ENCODE data around the gene CS. TPM values are rescaled to one million over a fixed set of nuclear protein-coding genes. Genes with fewer than 3 reads are reported as not detected.
"Not testable (repeated sequence)": the region's sequence is repeated elsewhere in the genome, so short reads cannot be mapped to it uniquely, and the experiment has no call there.

CS gene
- total RNA-seq, 1 donor from 2014 or later = 156 TPM

DNA sequence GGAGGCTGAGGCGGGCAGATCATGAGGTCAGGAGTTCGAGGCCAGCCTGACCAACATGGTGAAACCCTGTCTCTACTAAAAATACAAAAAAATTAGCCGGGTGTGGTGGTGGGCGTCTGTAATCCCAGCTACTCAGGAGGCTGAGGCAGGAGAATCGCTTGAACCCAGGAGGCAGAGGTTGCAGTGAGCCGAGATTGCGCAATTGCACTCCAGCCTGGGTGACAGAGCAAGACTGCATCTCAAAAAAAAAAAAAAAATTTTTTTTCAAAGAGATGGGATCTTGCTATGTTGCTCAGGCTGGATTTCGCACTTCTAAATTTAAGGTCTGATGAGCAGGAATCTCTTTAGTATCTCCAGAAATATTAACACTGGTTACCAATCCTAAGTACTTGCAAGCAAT is 21.5 kb upstream of the CS start:
- not testable (repeated sequence) for DNase-seq (ENCODE audit: extremely low read depth, low read depth, low spot score)

GRCh38 chr12:56321027-56321426 is 20.9 kb upstream of the CS start:
- no peak for DNase-seq (ENCODE audit: extremely low read depth, low read depth, low spot score)

- no peak for DNase-seq (ENCODE audit: extremely low read depth, low read depth, low spot score)
Observed at GRCh38 chr12:56317675-56318074, 17.5 kb upstream of the CS start.

DNA sequence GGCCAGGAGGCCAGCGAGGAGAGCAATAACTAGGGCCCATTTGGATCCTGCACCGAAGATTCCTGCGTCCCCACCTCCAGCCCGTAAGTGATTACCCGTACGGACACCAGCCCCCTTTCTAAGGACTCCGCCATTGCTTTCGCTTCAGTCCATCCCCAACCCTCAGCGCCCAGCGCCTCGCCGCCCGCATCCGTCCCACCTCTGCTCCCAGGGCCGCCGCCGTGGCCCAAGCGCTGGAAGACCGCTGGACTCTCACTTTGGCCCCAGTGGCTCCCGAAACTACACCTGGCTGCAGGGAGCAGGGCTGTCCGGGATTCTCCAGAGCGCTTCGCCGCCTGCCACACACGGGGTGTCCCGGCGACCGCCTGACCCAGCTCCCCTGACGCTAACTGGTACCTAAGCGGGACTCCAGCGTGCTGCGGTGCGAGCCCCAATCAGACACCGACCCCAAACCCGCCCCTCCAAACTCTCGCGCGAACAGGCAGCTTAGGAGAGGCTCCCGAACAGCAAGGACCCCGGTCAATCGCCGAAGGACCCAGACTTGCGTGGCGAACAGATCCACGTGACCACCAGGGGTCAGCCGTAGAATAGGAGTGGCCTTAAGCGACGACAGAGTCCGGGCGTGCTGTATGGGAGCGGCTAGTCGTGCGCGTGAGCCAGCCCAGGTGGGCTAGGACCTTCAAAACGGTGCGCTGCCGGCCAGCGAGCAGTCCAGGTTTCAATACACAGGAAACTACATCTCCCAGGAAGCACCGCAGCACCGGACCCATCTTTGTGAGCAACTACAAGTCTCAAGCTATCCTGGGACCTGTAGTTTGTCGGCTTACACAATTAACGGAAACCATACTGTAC is 15.7 kb upstream of the CS start, which contains the start of gene CNPY2:
CNPY2 (minus strand) TSS at position 367 of the 852 bp plus-strand sequence. CDS start 771 bp downstream, outside the sequence.
- DNase-seq (ENCODE audit: extremely low read depth, low read depth, low spot score) = peak; percentile 85

- DNase-seq (ENCODE audit: extremely low read depth, low read depth, low spot score) = no peak
Observed at GRCh38 chr12:56315249-56315621, 15.1 kb upstream of the CS start.

DNA sequence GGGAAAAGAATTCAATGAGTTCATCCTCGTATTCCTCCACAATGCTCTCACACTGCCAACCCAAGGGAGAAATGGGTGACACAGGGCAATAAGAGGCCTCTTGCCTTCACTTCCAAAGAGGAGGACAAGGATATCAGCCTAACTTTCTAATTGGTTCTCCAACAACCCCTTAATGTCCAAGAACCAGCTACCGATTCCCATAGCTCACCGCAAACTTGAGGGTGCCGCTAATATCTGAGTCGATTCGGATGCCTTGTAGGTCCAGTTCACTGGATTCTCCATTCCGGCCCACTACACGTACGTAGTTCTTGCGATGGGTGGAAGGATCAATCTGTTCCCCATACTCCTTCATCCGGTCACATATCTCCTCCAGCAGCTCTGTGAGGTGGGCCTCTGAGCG is 10.9 kb upstream of the CS start:
- DNase-seq (ENCODE audit: extremely low read depth, low read depth, low spot score) = no peak

DNA sequence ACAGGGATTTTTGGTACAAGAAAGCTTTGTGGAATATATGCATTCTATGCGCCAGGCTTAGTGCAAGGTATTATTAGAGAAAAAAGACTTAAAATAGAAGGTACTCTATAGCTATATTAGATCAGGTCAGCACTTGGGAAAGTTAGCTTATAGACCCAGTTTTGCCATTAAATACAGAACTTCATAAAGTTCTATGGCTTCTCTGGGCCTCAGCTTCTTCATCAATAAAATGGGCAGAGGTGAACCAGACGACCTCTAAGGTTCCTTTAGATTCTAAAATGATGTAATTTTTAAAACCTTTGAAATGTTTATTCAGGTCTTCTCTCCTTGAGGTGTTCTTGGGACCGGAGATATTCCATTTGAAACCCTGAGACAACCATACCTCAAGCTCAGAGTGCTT is 8.6 kb upstream of the CS start:
- DNase-seq (ENCODE audit: extremely low read depth, low read depth, low spot score) = no peak

DNA sequence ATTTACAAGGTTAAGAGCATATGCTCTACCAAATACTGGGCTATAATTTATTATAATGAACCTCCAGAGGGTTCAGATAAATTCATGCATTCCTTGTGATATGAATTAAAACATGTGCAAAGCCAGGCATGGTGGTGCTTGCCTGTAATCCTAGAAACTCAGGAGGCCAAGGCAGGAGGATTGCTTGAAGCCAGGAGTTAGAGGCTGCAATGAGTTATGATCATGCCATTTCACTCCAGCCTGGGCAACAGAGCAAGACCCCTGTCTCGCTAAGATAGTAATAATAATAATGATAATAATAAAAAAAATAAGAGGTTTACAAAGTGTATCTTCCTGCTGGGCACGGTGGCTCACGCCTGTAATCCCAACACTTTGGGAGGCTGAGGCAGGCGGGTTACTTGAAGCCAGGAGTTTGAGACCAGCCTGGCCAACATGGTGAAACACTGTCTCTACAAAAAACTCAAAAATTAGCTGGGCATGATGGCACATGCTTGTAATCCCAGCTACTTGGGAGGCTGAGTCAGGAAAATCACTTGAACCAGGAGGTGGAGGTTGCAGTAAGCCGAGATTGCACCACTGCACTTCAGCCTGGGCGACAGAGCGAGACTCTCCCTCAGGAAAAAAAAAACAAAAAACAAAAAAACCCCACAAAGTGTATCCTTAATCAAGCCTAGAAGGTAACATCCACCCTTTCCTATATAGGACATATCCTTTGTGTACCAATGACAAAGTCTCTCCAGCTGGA is 7.3 kb upstream of the CS start:
- no peak for DNase-seq (ENCODE audit: extremely low read depth, low read depth, low spot score)

DNA sequence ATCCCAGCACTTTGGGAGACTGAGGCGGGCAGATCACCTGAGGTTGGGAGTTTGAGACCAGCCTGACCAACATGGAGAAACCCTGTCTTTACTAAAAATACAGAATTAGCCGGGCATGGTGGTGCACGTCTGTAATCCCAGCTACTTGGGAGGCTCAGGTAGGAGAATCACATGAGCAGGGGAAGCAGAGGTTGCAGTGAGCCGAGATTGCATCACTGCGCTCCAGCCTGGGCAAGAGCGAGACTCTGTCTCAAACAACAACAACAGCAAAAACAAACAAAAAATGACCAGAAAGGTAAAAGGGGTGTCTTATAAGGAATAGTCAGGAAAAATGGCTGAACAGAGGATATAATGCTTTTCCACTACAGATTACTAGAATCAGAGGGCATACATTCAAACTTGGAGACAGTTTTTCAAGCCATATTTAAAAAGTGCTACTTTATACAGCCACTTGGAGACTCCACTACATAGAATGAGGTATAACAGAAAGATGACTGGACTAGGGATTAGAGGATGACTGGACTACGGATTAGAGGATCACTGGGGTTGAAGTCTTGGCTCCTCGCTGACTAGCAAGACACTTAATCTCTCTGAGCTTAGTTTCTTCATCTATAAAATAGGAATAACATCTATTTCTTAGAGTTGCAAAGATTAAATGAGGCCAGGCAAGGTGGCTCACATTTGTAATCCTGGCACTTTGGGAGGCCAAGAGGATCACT is 4.9 kb upstream of the CS start:
- no peak for DNase-seq (ENCODE audit: extremely low read depth, low read depth, low spot score)

GRCh38 chr12:56304276-56304675 is 4.1 kb upstream of the CS start:
- DNase-seq (ENCODE audit: extremely low read depth, low read depth, low spot score) = no peak

- DNase-seq (ENCODE audit: extremely low read depth, low read depth, low spot score) = no peak
Observed at GRCh38 chr12:56300644-56301464, 724 bp upstream of the CS start.

- DNase-seq (ENCODE audit: extremely low read depth, low read depth, low spot score) = no peak
Observed at GRCh38 chr12:56299308-56299852, 750 bp downstream of the CS start.

- DNase-seq (ENCODE audit: extremely low read depth, low read depth, low spot score) = no peak
Observed at GRCh38 chr12:56298828-56299227, 1.3 kb downstream of the CS start.

DNA sequence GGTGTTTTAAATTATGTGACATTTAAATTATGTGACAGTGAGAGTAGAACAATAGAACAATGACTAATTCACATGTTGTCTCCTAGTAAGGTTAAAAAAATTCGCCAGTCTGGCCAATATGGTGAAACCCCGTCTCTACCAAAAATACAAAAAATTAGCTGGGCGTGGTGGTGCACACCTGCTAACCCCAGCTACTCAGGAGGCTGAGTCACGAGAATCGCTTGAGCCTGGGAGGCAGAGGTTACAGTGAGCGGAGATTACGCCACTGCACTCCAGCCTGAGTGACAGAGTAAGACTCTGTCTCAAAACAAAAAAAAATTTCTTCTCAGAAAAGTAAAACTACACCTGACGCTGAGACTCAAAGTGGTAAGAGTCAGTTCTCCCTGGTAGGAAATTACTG is 2.7 kb downstream of the CS start:
- DNase-seq (ENCODE audit: extremely low read depth, low read depth, low spot score) = no peak

DNA sequence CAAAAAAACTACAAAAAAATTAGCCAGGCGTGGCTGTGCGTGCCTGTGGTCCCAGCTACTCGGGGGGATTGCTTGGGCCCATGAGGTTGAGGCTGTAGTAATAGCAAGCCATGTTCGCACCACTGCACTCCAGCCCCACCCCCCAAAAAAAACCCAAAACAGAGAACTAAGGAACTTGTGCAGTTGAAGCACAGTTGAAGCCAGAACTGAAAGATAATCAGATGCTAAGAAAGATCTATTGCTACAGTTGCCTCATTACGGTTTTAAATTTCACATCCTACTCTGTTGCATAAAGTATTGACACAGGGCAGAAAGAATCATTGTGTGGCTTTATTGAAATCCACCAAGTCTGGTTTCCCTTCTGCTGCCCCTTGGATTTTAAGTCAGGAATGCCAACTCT is 3.8 kb downstream of the CS start:
- DNase-seq (ENCODE audit: extremely low read depth, low read depth, low spot score) = no peak

DNA sequence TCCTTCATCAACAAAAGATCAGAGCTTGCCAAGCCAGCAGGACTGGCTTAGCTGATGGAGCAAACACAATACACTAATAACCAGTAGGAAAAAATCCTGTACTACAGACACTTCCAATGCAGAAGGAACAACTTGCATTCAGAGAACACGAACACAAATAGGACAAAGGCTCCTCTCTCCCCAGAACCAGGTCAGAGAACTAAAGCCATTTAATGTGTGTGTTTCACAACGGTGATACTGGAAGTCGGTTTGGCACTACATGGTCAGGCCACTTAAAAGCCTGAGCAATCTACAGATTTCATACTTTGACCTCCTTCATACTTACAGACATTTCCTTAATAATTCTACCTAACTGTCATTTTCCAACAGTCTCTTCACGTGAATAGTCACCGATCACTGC is 6.3 kb downstream of the CS start:
- DNase-seq (ENCODE audit: extremely low read depth, low read depth, low spot score) = no peak

- no peak for DNase-seq (ENCODE audit: extremely low read depth, low read depth, low spot score)
Observed at GRCh38 chr12:56288705-56289387, 11.3 kb downstream of the CS start.

GRCh38 chr12:56286044-56286830 is 13.9 kb downstream of the CS start:
- DNase-seq (ENCODE audit: extremely low read depth, low read depth, low spot score) = no peak

DNA sequence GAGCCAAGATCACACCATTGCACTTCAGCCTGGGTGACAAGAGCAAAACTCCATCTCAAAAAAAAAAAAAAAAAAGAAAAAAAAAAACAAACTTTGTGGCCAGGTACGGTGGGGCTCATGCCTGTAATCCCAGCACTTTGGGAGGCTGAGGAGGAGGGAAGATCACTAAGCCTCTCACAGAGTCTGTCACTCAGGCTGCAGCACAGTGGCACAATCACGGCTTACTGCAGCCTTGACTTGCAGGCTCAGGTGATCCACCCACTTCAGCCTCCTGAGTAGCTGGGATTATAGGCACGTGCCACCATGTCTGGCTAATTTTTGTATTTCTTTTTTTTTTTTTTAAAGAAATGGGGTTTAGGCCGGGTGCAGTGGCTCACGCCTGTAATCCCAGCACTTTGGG is 15.9 kb downstream of the CS start:
- not testable (repeated sequence) for DNase-seq (ENCODE audit: extremely low read depth, low read depth, low spot score)
